ENCODE measurements around the gene NPY2R.

GRCh38 chr4:155263480-155263879 lies 55.0 kb downstream of the NPY2R start:
- no peak for TF ChIP-seq EZH2 (IDR thresholded peaks at IDR 0.05; ENCODE audit: low read length)
- no peak for TF ChIP-seq CTCF (optimal IDR thresholded peaks at IDR 0.05 in 1 of 3, IDR thresholded peaks at IDR 0.05 in 1 of 3, conservative IDR thresholded peaks at IDR 0.05 in 1 of 3; ENCODE audit: extremely low read depth in 1 of 3, insufficient read depth in 2 of 3, low read length in 3 of 3)
